ENCODE results near the gene ANKRD24.
A peak's percentile ranks its signal among the peaks of the same experiment; 100 is the strongest.
"Not testable (repeated sequence)": the region's sequence is repeated elsewhere in the genome, so short reads cannot be mapped to it uniquely, and the experiment has no call there.

Gene ANKRD24

GRCh38 chr19:4173479-4174212 is 8.8 kb upstream of the ANKRD24 start:
- DNase-seq (ENCODE audit: low spot score): no peak

- no peak for DNase-seq (ENCODE audit: low spot score)
Measured at GRCh38 chr19:4174213-4174894, 8.1 kb upstream of the ANKRD24 start.

GRCh38 chr19:4174895-4175668 is 7.4 kb upstream of the ANKRD24 start:
- DNase-seq (ENCODE audit: low spot score): no peak

- DNase-seq (ENCODE audit: low spot score): no peak
Measured at GRCh38 chr19:4175669-4175931, 6.9 kb upstream of the ANKRD24 start.

- no peak for DNase-seq (ENCODE audit: low spot score)
Measured at GRCh38 chr19:4177146-4177545, 5.3 kb upstream of the ANKRD24 start.

- DNase-seq (ENCODE audit: low spot score): no peak
Measured at GRCh38 chr19:4178990-4179389, 3.5 kb upstream of the ANKRD24 start.

GRCh38 chr19:4181053-4181508 is 1.4 kb upstream of the ANKRD24 start:
- DNase-seq (ENCODE audit: low spot score): no peak

GRCh38 chr19:4183967-4184717 is 1.7 kb downstream of the ANKRD24 start:
- DNase-seq (ENCODE audit: low spot score): no peak

GRCh38 chr19:4184718-4185352 is 2.3 kb downstream of the ANKRD24 start:
- no peak for DNase-seq (ENCODE audit: low spot score)

- DNase-seq (ENCODE audit: low spot score): no peak
Measured at GRCh38 chr19:4185413-4186086, 3.1 kb downstream of the ANKRD24 start.

GRCh38 chr19:4186087-4186993 is 3.9 kb downstream of the ANKRD24 start:
- peak; percentile 92 for DNase-seq (ENCODE audit: low spot score)

GRCh38 chr19:4187313-4188122 is 5.0 kb downstream of the ANKRD24 start:
- DNase-seq (ENCODE audit: low spot score): no peak

GRCh38 chr19:4189641-4190040 is 7.2 kb downstream of the ANKRD24 start:
- no peak for DNase-seq (ENCODE audit: low spot score)

- DNase-seq (ENCODE audit: low spot score): not testable (repeated sequence)
Measured at GRCh38 chr19:4192537-4192936, 10.0 kb downstream of the ANKRD24 start.

GRCh38 chr19:4194353-4194752 is 11.9 kb downstream of the ANKRD24 start:
- no peak for DNase-seq (ENCODE audit: low spot score)

GRCh38 chr19:4196009-4196408 is 13.5 kb downstream of the ANKRD24 start:
- no peak for DNase-seq (ENCODE audit: low spot score)

- DNase-seq (ENCODE audit: low spot score): no peak
Measured at GRCh38 chr19:4196587-4197148, 14.2 kb downstream of the ANKRD24 start.

GRCh38 chr19:4197228-4197624 is 14.7 kb downstream of the ANKRD24 start:
- DNase-seq (ENCODE audit: low spot score): no peak
